ENCODE data around the gene ME3.

GRCh38 chr11:86670911-86671310 lies 1.5 kb downstream of the ME3 start:
- TF ChIP-seq CTCF (optimal IDR thresholded peaks at IDR 0.05 in 1 of 3, IDR thresholded peaks at IDR 0.05 in 1 of 3, conservative IDR thresholded peaks at IDR 0.05 in 1 of 3; ENCODE audit: extremely low read depth in 1 of 3, insufficient read depth in 2 of 3, low read length in 3 of 3) (no peak), EZH2 (IDR thresholded peaks at IDR 0.05; ENCODE audit: low read length) (no peak)
